ENCODE results near the gene MYO5A. TPM values are rescaled to one million over a fixed set of nuclear protein-coding genes. Genes with fewer than 3 reads are reported as not detected.
A peak's percentile ranks its signal among the peaks of the same experiment; 100 is the strongest.

MYO5A gene
- total and polyA plus RNA-seq, 2 donors (not counting 1 experiment from before 2014, with no cell fraction given), result 32.9 to 41.9 TPM

DNA sequence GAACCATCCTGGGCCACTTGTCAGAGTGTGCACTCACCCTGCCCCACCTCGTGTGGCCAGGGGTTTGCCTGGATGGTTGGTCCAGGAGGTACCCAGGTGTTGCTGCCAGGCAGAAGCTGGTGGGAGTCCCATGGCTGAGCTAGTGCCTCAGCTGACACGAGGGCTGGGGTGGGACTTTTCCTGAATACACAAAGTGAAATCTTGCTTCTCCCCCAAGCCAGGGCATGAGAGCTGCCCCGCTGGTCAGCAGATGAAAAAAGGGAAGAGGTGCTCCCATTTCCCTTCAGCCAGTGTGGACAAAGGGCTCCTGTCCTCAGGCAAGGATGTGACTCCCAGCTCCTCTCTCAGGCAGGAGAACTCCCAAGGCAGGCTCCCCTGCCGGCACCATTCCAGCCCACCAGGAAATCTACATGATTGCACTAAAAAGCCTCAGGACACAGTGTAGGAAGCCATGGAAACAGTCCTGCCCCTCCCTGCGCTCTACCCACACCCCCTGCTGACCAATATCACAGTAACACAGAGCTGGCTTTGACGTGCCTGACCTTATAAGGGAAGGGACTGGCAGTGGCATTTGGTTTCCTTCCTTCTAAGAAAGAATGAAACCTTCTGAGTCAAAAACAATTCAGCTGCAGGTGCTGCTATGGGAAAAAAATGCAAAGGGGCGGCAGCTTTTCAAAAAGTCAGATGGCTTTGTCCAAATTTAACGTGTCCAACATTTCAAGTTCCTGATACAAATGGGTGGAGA is 267.0 kb downstream of the MYO5A start:
- Histone ChIP-seq H3K9ac (ENCODE audit: insufficient read depth, low read length) (no peak overlapping the region), H3K4me2 (ENCODE audit: extremely low read depth, insufficient read depth, low read length) (no peak overlapping the region)
- TF ChIP-seq, protein P1, sequence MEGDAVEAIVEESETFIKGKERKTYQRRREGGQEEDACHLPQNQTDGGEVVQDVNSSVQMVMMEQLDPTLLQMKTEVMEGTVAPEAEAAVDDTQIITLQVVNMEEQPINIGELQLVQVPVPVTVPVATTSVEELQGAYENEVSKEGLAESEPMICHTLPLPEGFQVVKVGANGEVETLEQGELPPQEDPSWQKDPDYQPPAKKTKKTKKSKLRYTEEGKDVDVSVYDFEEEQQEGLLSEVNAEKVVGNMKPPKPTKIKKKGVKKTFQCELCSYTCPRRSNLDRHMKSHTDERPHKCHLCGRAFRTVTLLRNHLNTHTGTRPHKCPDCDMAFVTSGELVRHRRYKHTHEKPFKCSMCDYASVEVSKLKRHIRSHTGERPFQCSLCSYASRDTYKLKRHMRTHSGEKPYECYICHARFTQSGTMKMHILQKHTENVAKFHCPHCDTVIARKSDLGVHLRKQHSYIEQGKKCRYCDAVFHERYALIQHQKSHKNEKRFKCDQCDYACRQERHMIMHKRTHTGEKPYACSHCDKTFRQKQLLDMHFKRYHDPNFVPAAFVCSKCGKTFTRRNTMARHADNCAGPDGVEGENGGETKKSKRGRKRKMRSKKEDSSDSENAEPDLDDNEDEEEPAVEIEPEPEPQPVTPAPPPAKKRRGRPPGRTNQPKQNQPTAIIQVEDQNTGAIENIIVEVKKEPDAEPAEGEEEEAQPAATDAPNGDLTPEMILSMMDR (conservative IDR thresholded peaks at IDR 0.05 in 1 of 2, IDR thresholded peaks at IDR 0.05 in 1 of 2; ENCODE audit: low read depth in 1 of 2, low read length in 2 of 2), result no peak
- no peak for TF ChIP-seq EZH2 (IDR thresholded peaks at IDR 0.05; ENCODE audit: low read length, missing control alignments)

DNA sequence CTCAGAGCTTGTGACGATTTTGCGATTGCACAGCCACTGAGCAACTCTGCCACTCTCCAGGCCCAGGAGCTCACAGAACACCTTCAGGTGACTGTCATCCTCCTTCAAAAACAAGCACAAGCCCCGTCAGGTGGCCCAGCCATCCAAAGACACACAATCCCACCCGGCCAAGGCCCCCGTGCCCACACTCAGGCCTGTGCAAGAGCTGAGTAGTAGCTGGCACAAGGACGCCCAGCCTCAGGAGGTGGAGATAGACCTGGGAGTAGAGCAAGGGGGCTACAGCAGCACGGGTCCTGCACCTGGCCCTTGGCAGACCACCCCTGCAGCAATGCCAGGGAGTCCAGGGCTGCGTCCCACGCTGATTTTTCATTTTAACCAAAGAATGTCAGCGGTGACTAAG is 267.7 kb downstream of the MYO5A start:
- peaks cover 2% of the 10 kb centered on the region for H3K4me1 ChIP-seq (ENCODE audit: control insufficient read depth, extremely low read depth, insufficient read depth, low read length)
- H3K27ac ChIP-seq (ENCODE audit: insufficient read depth, low read length), result no peak overlapping the region
- TF ChIP-seq, protein P1 (conservative IDR thresholded peaks at IDR 0.05 in 1 of 2, IDR thresholded peaks at IDR 0.05 in 1 of 2; ENCODE audit: low read depth in 1 of 2, low read length in 2 of 2), result no peak
- TF ChIP-seq EZH2 (IDR thresholded peaks at IDR 0.05; ENCODE audit: low read length, missing control alignments), result no peak
- H3K4me3 ChIP-seq (replicated peaks in 1 of 4; ENCODE audit: control extremely low read depth in 1 of 4, insufficient read depth in 1 of 4, low read depth in 3 of 4, low read length in 4 of 4), result no peak overlapping the region
- no peaks in the 10 kb centered on the region for H3K9me3 ChIP-seq (ENCODE audit: control insufficient read depth, insufficient read depth, low read depth, low read length)
- no peak overlapping the region for H2AFZ ChIP-seq (ENCODE audit: low read length)
- no peak for DNase-seq (ENCODE audit: low read depth in 2 of 2)
- H3K4me2 ChIP-seq (ENCODE audit: extremely low read depth, insufficient read depth, low read length), result no peak overlapping the region
- peaks cover 4% of the 10 kb centered on the region for H3K27me3 ChIP-seq (ENCODE audit: control insufficient read depth, insufficient read depth, low read length)
- H3K9ac ChIP-seq (ENCODE audit: insufficient read depth, low read length), result no peak overlapping the region
- H3K36me3 ChIP-seq (ENCODE audit: control insufficient read depth, insufficient read depth, low read length), result no peaks in the 10 kb centered on the region
- H3K79me2 ChIP-seq (ENCODE audit: control insufficient read depth, insufficient read depth, low read length), result no peaks in the 10 kb centered on the region
- H4K20me1 ChIP-seq (ENCODE audit: control insufficient read depth, extremely low read depth, insufficient read depth, low read length), result no peaks in the 10 kb centered on the region

More for the DNA sequence above, 267.0 kb downstream of the MYO5A start:
- Histone ChIP-seq H3K79me2 (ENCODE audit: control insufficient read depth, insufficient read depth, low read length) (no peaks in the 10 kb centered on the region), H3K9me3 (ENCODE audit: control insufficient read depth, insufficient read depth, low read depth, low read length) (no peaks in the 10 kb centered on the region), H3K4me1 (ENCODE audit: control insufficient read depth, extremely low read depth, insufficient read depth, low read length) (peaks cover 2% of the 10 kb centered on the region), H3K4me3 (replicated peaks in 1 of 4; ENCODE audit: control extremely low read depth in 1 of 4, insufficient read depth in 1 of 4, low read depth in 3 of 4, low read length in 4 of 4) (no peak overlapping the region), H3K36me3 (ENCODE audit: control insufficient read depth, insufficient read depth, low read length) (no peaks in the 10 kb centered on the region), H3K27me3 (ENCODE audit: control insufficient read depth, insufficient read depth, low read length) (peaks cover 8% of the 10 kb centered on the region), H4K20me1 (ENCODE audit: control insufficient read depth, extremely low read depth, insufficient read depth, low read length) (no peaks in the 10 kb centered on the region), H3K27ac (ENCODE audit: insufficient read depth, low read length) (no peak overlapping the region), H2AFZ (ENCODE audit: low read length) (peak overlapping the region; percentile 43)
- peak; percentile 79 to 92 for DNase-seq (ENCODE audit: low read depth in 2 of 2)

DNA sequence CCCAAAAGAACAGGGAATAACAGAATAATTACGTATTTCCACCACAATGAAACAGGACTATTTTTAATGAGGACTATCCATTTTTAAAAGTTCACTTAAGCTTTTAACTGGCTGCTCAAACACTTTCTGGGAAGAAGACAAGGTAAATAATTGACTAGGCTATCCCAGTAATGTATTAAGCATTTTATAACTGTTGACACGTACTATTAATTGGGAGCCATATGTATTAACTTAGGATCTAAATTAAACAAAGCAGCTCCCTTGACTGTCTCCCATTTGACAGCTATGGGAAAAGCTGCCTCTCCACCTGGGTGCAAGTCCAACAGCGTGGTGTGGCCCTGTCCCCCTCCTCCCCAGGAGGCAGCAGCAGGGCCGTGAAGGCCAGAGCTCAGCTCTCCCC is 269.2 kb downstream of the MYO5A start:
- Histone ChIP-seq H3K79me2 (ENCODE audit: control insufficient read depth, insufficient read depth, low read length) (no peaks in the 10 kb centered on the region), H2AFZ (ENCODE audit: low read length) (no peak overlapping the region), H3K27me3 (ENCODE audit: control insufficient read depth, insufficient read depth, low read length) (peaks cover 3% of the 10 kb centered on the region), H4K20me1 (ENCODE audit: control insufficient read depth, extremely low read depth, insufficient read depth, low read length) (no peaks in the 10 kb centered on the region), H3K36me3 (ENCODE audit: control insufficient read depth, insufficient read depth, low read length) (no peaks in the 10 kb centered on the region), H3K4me3 (replicated peaks in 1 of 4; ENCODE audit: control extremely low read depth in 1 of 4, insufficient read depth in 1 of 4, low read depth in 3 of 4, low read length in 4 of 4) (no peak overlapping the region), H3K9me3 (ENCODE audit: control insufficient read depth, insufficient read depth, low read depth, low read length) (no peaks in the 10 kb centered on the region), H3K9ac (ENCODE audit: insufficient read depth, low read length) (no peak overlapping the region), H3K4me1 (ENCODE audit: control insufficient read depth, extremely low read depth, insufficient read depth, low read length) (peaks cover 6% of the 10 kb centered on the region), H3K4me2 (ENCODE audit: extremely low read depth, insufficient read depth, low read length) (no peak overlapping the region), H3K27ac (ENCODE audit: insufficient read depth, low read length) (no peak overlapping the region)
- TF ChIP-seq, protein P1 (conservative IDR thresholded peaks at IDR 0.05 in 1 of 2, IDR thresholded peaks at IDR 0.05 in 1 of 2; ENCODE audit: low read depth in 1 of 2, low read length in 2 of 2), result no peak
- no peak for TF ChIP-seq EZH2 (IDR thresholded peaks at IDR 0.05; ENCODE audit: low read length, missing control alignments)
- DNase-seq (ENCODE audit: low read depth in 2 of 2), result no peak

Measured in fibroblast of lung (primary cell).